Caco-2 (cell line): ENCODE data around the gene NCKAP5. TPM values are rescaled to one million over a fixed set of nuclear protein-coding genes. Genes with fewer than 3 reads are reported as not detected.
"Not testable (repeated sequence)": the region's sequence is repeated elsewhere in the genome, so short reads cannot be mapped to it uniquely, and the experiment has no call there.

Experiments used
- BruUV-seq: library from RNA; stranded (reverse); fragments of 400-500 nt; replicated peaks from 2 replicates; lab custom pipeline; 2021; lab: Mats Ljungman, UMichigan
- CTCF ChIA-PET: fragments of 300-600 bp; sonication (Branson Sonifier 250); formaldehyde crosslinking; loops from one replicate; lab custom pipeline; 2022; ENCODE audit warnings: antibody characterized with exemption; lab: Charles Lee
- POLR2A ChIA-PET: fragments of 300-600 bp; sonication (Branson Sonifier 250); formaldehyde crosslinking; loops from one replicate; lab custom pipeline; 2022; ENCODE audit warnings: antibody characterized with exemption; lab: Charles Lee
- DNase-seq, 2 experiments: peaks; one replicate each; pipeline versions ENCODE4 v3.0.0 to v3.0.0-alpha.2; 2020 to 2022
- H3K27me3 ChIP-seq: replicated peaks from 2 replicates; pipeline ENCODE4 v1.6.0; 2011; ENCODE audit warnings: low read length; ENCODE audit not compliant: control insufficient read depth, insufficient read depth
- H3K36me3 ChIP-seq: 2 replicates; pipeline ENCODE4 v1.5.1; 2011; ENCODE audit warnings: low read length; ENCODE audit not compliant: control insufficient read depth, insufficient read depth
- H3K4me1 ChIP-seq: fragments of 250-450 bp; sonication (Bioruptor Pico); 2 replicates; pipeline ENCODE4 v1.5.1; 2020; ENCODE audit warnings: mild to moderate bottlenecking
- H3K4me3 ChIP-seq: 2 replicates; pipeline ENCODE4 v1.5.1; 2011; ENCODE audit warnings: low read depth, mild to moderate bottlenecking, control low read depth, low read length
- H3K9me3 ChIP-seq: fragments of 250-450 bp; sonication (Bioruptor Pico); 2 replicates; pipeline ENCODE4 v1.5.1; 2020; ENCODE audit warnings: mild to moderate bottlenecking, moderate library complexity
- H3K27ac Mint-ChIP-seq: one replicate; pipeline ENCODE4 v1.8.0; 2022; ENCODE audit warnings: mixed read lengths; ENCODE audit not compliant: unreplicated experiment
- H3K27me3 Mint-ChIP-seq: one replicate; pipeline ENCODE4 v1.8.0; 2022; ENCODE audit warnings: mixed read lengths; ENCODE audit not compliant: insufficient read depth, unreplicated experiment
- H3K36me3 Mint-ChIP-seq: one replicate; pipeline ENCODE4 v1.8.0; 2022; ENCODE audit warnings: mild to moderate bottlenecking, mixed read lengths; ENCODE audit not compliant: insufficient read depth, unreplicated experiment
- H3K4me1 Mint-ChIP-seq: one replicate; pipeline ENCODE4 v1.8.0; 2022; ENCODE audit warnings: low read depth, mixed read lengths; ENCODE audit not compliant: unreplicated experiment
- H3K4me3 Mint-ChIP-seq: one replicate; pipeline ENCODE4 v1.8.0; 2022; ENCODE audit warnings: mild to moderate bottlenecking, moderate library complexity, mixed read lengths; ENCODE audit not compliant: unreplicated experiment
- H3K9me3 Mint-ChIP-seq: one replicate; pipeline ENCODE4 v1.8.0; 2022; ENCODE audit warnings: mixed read lengths; ENCODE audit not compliant: unreplicated experiment
- CTCF ChIP-seq, 2 experiments: fragments of 200-600 bp in 1 of 2; IDR thresholded peaks; 1 replicate in 1 of 2; 2 replicates in 1 of 2; pipeline versions ENCODE4 v1.5.1 to v1.8.0; 2011 to 2022; ENCODE audit warnings: antibody characterized with exemption in 1 of 2, control low read depth in 1 of 2, inconsistent platforms in 1 of 2, low read depth in 1 of 2, low read length in 1 of 2, mild to moderate bottlenecking in 1 of 2, moderate library complexity in 1 of 2; ENCODE audit not compliant: insufficient read depth in 1 of 2, severe bottlenecking in 1 of 2, unreplicated experiment in 1 of 2
- intact Hi-C: fragments of 100-400 bp; cut with micrococcal nuclease; formaldehyde crosslinking; loops from one replicate; pipeline ENCODE4 v1.10.0; 2022; ENCODE audit not compliant: unreplicated experiment
- total RNA-seq: library from RNA; stranded (reverse); gene quantifications from 2 replicates; pipeline ENCODE4 v1.2.3, GENCODE V29; 2022

The NCKAP5 gene
- total RNA-seq, 1 experiment from 2014 or later: 3.8 TPM

GRCh38 chr2:132813422-132813821 is 754.8 kb downstream of the NCKAP5 start:
- Histone ChIP-seq H3K4me1 (no peaks in the 10 kb centered on the region), H3K27me3 (no peaks in the 10 kb centered on the region), H3K4me3 (no peak overlapping the region), H3K9me3 (peaks cover 3% of the 10 kb centered on the region; the same call in 1 of the 2 replicates), H3K36me3 (no peaks in the 10 kb centered on the region)
- Mint-ChIP-seq H3K27ac (no peak overlapping the region), H3K27me3 (no peaks in the 10 kb centered on the region), H3K36me3 (no peaks in the 10 kb centered on the region), H3K4me1 (no peaks in the 10 kb centered on the region), H3K9me3 (peaks cover 21% of the 10 kb centered on the region), H3K4me3 (no peak overlapping the region)
- no peak for TF ChIP-seq CTCF (IDR thresholded peaks at IDR 0.05; ENCODE audit: insufficient read depth in 1 of 2, low read depth in 1 of 2, low read length in 1 of 2, severe bottlenecking in 1 of 2, unreplicated experiment in 1 of 2)
- no peak for DNase-seq
- intact Hi-C loops: no loop called here
- CTCF ChIA-PET: no interaction called here
- BruUV-seq: no TSS peak
- POLR2A ChIA-PET: no interaction called here

DNA sequence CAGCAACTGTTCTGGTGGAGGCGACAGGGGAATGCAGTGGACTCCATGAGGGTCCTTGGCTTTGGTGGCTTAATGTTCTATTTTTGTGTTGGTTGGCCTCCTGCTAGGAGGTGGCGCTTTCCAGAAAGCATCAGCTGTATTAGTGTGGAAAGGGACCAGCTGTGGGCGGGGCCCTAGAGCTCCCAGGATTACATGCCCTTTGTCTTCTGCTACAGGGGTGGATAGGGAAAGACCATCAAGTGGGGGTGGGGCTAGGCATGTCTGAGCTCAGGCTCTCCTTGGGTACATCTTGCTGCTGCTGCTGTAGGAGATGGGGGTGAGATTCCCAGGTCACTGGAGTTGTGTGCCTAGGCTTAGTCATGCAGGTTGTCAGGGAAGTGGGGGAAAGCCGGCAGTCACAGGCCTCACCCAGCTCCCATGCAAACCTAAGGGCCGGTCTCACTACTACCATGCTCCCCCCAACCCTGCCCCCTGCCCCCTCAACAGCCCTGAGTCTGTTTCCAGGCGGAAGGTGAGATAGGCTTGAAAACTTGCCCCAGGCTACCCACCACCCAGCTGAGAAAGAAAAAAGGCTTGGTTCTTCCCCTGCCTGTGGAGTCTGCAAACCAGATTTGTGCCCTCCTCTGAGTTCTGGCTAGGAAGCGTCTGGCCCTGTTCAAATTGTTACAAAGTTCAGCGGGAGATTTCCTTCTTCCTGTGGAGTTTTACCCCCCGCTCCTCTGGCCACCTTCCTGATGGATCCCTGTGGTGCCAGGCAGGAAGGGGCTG is 756.9 kb downstream of the NCKAP5 start:
- Histone ChIP-seq H3K27me3 (no peaks in the 10 kb centered on the region), H3K4me3 (no peak overlapping the region), H3K36me3 (no peaks in the 10 kb centered on the region), H3K9me3 (peaks cover 3% of the 10 kb centered on the region), H3K4me1 (no peaks in the 10 kb centered on the region)
- intact Hi-C loops: no loop called here
- no peaks in the 10 kb centered on the region for H3K27me3 Mint-ChIP-seq
- H3K27ac Mint-ChIP-seq: no peak overlapping the region
- CTCF ChIA-PET: no interaction called here
- no peak overlapping the region for H3K4me3 Mint-ChIP-seq
- POLR2A ChIA-PET: no interaction called here
- peaks cover 40% of the 10 kb centered on the region for H3K9me3 Mint-ChIP-seq
- H3K4me1 Mint-ChIP-seq: no peaks in the 10 kb centered on the region
- BruUV-seq: no TSS peak
- no peak for DNase-seq
- H3K36me3 Mint-ChIP-seq: no peaks in the 10 kb centered on the region
- no peak for TF ChIP-seq CTCF (IDR thresholded peaks at IDR 0.05; ENCODE audit: insufficient read depth in 1 of 2, low read depth in 1 of 2, low read length in 1 of 2, severe bottlenecking in 1 of 2, unreplicated experiment in 1 of 2)

DNA sequence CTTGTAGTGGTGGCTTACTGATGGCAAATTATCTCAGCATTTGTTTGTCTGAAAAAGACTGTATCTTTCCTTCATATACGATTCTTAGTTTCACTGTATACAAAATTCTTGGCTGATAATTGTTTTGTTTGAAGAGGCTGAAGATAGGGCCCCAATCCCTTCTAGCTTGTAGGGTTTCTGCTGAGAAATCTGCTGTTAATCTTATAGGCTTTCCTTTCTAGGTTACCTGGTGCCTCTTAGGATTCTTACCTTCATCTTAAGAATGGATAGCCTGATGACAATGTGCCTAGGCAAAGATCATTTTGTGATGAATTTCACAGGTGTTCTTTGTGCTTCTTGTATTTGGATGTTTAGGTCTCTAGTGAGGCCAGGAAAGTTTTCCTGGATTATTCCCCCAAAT is 758.3 kb downstream of the NCKAP5 start:
- CTCF ChIA-PET, H3K4me1 Mint-ChIP-seq, H3K36me3 ChIP-seq, H3K27me3 ChIP-seq, H3K27ac Mint-ChIP-seq, BruUV-seq, H3K9me3 ChIP-seq, H3K27me3 Mint-ChIP-seq, intact Hi-C loops, DNase-seq, H3K4me3 Mint-ChIP-seq, H3K4me1 ChIP-seq, H3K36me3 Mint-ChIP-seq, H3K4me3 ChIP-seq, POLR2A ChIA-PET: not testable (repeated sequence)
- H3K9me3 Mint-ChIP-seq: peaks cover 45% of the 10 kb centered on the region
